Stimulated activated CD4-positive, alpha-beta T cell treated with anti-CD3 and anti-CD28 coated beads, Interleukin-4, amount 100 ng/mL, for 24 hours (primary cell): ENCODE data around the gene SLC38A10.

ENCODE experiments used
- DNase-seq: peaks from one replicate; pipeline ENCODE4 v3.0.0-alpha.2; 2020

Gene SLC38A10

DNA sequence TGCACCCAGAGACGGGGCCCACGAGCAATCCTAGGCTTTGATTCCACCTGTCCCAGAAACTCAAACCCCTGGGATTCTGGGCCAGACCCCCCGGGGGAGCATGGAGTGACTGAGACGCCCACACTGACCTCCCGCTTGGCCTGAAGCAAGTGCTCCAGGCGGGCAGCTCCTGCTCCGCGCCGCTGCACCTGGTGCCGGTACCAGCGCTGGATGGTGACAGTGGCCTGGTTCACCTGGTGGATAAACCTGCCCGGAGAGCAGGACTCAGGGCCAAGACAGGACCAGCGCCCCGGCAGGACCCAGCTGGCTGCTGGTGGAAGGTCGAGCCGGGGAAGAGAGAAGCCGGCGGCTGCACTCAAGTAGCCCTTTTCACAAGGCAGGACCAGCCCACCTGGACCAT, 94.9 kb downstream of the SLC38A10 start:
- DNase-seq = no peak

DNA sequence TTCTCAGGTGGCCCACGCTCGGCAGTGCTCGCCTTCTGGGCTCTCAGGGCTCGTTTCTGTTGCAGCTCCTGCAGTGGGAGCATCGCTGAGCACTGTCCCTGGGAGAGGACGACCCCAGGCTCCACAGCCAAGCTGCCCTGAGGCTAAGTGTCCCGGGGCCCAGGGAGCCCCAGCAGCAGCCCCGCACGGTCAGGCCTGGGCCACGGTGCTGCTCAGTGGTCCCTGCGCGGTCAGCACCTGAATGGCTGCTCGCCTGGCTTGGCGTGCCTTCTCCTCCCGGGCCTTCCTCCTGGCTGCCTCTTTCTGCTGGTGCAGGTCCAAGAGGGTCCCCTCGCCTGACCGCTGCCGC, 95.7 kb downstream of the SLC38A10 start:
- no peak for DNase-seq

DNA sequence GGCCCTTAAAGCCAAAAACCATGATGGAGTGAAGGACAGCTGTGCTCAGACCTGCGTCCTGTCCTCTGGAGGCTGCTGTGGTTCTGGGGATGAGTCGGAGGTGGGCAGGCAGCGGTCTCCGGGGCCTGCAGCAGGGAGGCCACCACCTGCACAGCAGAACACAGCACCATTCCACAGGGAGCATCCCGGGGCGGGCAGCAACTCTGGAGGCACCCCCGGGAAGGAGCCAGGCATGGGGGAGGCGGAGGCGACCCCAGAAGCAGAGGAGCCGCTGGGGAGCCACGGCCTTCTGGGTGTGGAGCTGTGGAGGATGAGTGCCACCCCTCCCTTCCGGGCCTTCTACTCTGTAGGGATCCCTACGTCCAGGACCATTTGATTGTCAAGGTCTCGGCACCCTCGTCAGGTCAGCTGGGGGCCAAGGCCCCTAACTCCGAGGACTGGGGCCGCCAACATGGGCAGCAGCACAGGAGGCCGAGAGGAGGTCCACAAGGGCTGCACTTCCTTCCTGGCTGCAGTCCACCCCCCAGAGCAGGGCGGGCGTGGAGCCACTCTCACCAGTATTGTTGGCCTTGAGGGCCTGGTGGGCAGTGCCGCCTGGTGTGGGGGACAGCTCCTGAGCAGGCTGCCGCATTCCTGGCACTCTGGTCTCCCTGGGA, 96.2 kb downstream of the SLC38A10 start:
- DNase-seq = no peak

DNA sequence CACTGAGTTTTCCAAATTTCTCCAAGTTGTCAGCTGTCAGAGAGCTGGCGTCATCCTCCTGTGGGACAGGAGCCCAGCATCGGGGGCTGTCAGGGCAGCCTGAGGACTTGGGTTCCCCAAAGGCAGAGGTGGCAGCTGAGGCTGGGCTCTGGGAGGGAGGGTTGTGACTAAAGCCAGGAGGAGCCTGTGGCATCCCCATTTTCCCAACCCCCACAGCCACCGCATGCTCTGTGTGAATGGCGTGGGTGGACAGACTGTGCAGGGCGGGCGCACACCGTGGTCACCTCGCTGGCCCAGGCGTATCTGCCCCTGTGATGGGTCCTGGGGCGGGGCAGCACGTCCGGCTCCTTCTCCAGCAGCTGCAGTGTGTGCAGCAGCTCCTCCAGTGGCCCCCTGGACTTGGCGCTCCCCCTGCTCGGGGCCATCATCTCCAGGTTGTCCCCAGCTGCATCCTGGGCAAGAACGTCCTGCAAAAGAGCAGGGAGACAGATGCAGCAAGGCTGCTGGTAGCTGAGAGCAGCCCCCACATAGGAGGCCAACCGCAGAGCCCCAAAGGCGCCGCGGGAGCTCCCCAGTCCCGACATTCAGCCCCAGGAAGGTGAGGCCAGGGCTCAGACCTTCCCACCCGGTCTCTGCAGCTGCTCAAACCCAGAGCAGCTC, 97.1 kb downstream of the SLC38A10 start:
- DNase-seq = no peak

DNA sequence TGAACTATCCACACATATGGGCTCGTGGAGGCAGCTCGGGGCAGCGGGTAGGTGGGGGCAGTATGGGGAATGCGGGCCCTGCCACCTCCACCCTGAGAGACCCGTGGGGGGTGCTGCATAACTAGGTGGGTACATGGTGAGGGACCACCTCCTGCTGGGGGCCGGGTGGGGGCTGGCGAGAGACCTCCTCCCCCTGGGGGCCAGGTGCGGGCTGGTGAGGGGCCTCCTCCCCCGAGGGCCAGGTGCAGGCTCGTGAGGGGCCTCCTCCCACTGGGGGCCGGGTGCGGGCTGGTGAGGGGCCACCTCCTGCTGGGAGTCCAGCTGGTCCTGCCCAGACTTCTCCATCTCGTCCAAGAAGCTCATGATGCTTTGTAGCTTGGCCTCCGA, 97.7 kb downstream of the SLC38A10 start:
- no peak for DNase-seq

DNA sequence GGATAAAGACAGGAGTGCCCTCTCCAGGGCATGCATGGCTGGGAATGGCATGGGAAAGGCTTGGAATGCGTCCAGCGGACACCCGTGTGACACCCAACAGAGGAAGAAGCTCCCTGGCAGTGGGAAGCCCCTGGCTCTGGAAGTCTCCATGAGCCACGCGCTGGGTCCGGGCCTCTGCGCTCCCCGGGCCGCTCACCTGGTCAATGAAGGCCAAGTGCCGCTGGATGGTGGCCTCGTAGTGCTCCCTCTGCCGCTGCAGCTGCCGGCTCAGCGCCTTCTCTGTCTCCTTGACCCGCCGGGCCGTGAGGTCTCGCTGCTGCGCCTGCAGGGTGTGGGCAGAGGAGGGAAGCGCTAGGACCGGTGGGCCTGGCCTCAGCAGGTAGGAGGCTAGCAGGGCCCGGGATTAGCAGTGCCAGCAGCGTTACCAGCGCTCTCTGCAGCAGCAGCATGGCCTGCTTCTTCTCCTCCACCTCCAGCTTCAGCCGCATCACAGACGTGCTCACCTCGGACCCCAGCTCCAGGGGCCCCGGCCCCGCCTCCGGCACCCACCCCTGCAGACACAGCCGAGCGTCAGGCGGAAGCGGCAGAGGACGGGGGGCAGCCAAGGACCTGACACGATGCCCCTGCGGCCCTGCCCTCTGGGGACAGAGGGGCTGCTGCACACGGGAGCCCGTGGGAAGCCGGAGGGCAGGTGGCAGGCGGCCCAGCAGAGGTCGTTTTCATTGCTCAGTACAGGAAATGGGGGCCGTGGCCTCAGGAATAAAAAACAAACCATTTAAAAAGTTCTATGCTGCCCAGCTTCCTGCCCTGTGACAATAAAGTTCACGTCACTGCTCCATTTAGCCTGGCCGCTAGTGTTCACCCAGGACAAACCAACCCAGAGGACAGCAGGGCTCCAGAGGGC, 98.3 kb downstream of the SLC38A10 start:
- no peak for DNase-seq

DNA sequence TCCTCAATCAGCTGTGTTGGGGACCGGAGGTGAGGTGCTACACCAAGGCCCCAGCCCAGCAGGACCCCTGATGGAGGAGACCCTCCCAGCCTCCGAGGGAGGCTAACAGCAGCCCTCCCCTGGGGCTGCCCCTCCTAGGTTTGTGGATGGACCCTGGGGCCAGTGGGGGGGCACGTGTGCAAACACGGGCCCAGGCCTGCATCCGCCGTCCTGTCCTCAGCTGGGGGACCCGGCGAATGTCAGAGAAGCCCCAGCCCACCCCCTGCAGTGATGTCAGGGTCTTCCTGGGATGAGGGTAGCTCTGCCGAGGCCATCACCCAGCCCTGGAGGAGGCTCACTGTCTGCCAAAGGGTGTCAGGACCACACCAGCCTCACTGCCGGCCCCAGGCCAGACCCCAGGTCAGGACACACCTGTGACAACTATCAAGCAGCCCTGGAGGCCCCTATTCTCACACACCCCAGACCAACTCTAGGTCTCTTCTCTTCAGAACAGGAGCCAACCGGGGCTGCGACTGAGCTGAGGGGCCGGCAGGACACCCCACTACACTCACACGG, 99.1 kb downstream of the SLC38A10 start:
- no peak for DNase-seq
